Upper lobe of left lung (tissue), 4 donors: ENCODE results near the gene C1QTNF6.

Experiments used
- EP300 ChIP-seq, 4 donors: sonication (generic); formaldehyde crosslinking; IDR thresholded peaks; one replicate each; pipeline ENCODE4 v1.5.1; 2017; ENCODE audit warnings: antibody characterized with exemption in 4 of 4, control low read depth in 2 of 4
- POLR2A ChIP-seq, 4 donors: fragments of 450-650 bp; IDR thresholded peaks; one replicate each; pipeline ENCODE4 v1.5.1; 2016 to 2017; ENCODE audit warnings: antibody characterized with exemption in 4 of 4, mild to moderate bottlenecking in 2 of 4
- POLR2AphosphoS5 ChIP-seq, 2 donors: sonication (generic); formaldehyde crosslinking; IDR thresholded peaks; one replicate each; pipeline ENCODE4 v1.5.1; 2017; ENCODE audit warnings: antibody characterized with exemption in 2 of 2
- TF ChIP-seq, protein P1 (sequence below), 6 experiments: fragments of 450-650 bp in 4 of 6; fragments of 200-600 bp in 2 of 6; sonication (generic) in 2 of 6; IDR thresholded peaks; one replicate each; pipeline ENCODE4 v1.5.1; 2016 to 2019; ENCODE audit warnings: antibody characterized with exemption in 6 of 6

GRCh38 chr22:37233751-37234631 lies 45.9 kb upstream of the C1QTNF6 start:
- TF ChIP-seq, protein P1, sequence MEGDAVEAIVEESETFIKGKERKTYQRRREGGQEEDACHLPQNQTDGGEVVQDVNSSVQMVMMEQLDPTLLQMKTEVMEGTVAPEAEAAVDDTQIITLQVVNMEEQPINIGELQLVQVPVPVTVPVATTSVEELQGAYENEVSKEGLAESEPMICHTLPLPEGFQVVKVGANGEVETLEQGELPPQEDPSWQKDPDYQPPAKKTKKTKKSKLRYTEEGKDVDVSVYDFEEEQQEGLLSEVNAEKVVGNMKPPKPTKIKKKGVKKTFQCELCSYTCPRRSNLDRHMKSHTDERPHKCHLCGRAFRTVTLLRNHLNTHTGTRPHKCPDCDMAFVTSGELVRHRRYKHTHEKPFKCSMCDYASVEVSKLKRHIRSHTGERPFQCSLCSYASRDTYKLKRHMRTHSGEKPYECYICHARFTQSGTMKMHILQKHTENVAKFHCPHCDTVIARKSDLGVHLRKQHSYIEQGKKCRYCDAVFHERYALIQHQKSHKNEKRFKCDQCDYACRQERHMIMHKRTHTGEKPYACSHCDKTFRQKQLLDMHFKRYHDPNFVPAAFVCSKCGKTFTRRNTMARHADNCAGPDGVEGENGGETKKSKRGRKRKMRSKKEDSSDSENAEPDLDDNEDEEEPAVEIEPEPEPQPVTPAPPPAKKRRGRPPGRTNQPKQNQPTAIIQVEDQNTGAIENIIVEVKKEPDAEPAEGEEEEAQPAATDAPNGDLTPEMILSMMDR (IDR thresholded peaks at IDR 0.05): no peak
- no peak for TF ChIP-seq POLR2AphosphoS5 (IDR thresholded peaks at IDR 0.05)
- TF ChIP-seq EP300 (IDR thresholded peaks at IDR 0.05): no peak
- TF ChIP-seq POLR2A (IDR thresholded peaks at IDR 0.05): no peak
